K562 (cell line): ENCODE measurements around the gene ABHD4. TPM values are rescaled to one million over a fixed set of nuclear protein-coding genes. Genes with fewer than 3 reads are reported as not detected.
A peak's percentile ranks its signal among the peaks of the same experiment; 100 is the strongest.

ENCODE experiments used
- ATF7 ChIP-seq: fragments of 450-650 bp; IDR thresholded peaks from 2 replicates; pipeline ENCODE4 v1.7.1; 2014; ENCODE audit warnings: mild to moderate bottlenecking, moderate library complexity
- CBFA2T2 ChIP-seq: fragments of 450-650 bp; conservative IDR thresholded peaks from 2 replicates; pipeline ENCODE4 v1.6.1; 2017; ENCODE audit warnings: mild to moderate bottlenecking
- CC2D1A ChIP-seq: fragments of 450-650 bp; IDR thresholded peaks from 2 replicates; pipeline ENCODE4 v1.6.1; 2017; ENCODE audit warnings: mild to moderate bottlenecking
- FOSL1 ChIP-seq: fragments of 200-800 bp; sonication (Bioruptor generic); conservative IDR thresholded peaks from 2 replicates; pipeline ENCODE4 v1.6.1; 2016; ENCODE audit warnings: missing genetic modification characterization, missing compliant biosample characterization
- FOXA1 ChIP-seq: fragments of 450-650 bp; IDR thresholded peaks from 2 replicates; pipeline ENCODE4 v1.6.1; 2016; ENCODE audit warnings: mild to moderate bottlenecking, borderline replicate concordance
- GATA2 ChIP-seq: sonication (generic); formaldehyde crosslinking; IDR thresholded peaks from 2 replicates; pipeline ENCODE4 v1.4.0; 2020; ENCODE audit warnings: mild to moderate bottlenecking, missing genetic modification reagents
- JUN ChIP-seq, 2 experiments: sonication (generic) in 1 of 2; formaldehyde crosslinking in 1 of 2; IDR thresholded peaks; 2 replicates each; pipeline versions ENCODE4 v1.6.1 to v1.8.0; 2012 to 2022; ENCODE audit warnings: borderline replicate concordance in 2 of 2, mild to moderate bottlenecking in 2 of 2, improper control_type of control experiment in 1 of 2, low read depth in 1 of 2, low read length in 1 of 2, missing genetic modification reagents in 1 of 2
- KLF10 ChIP-seq: fragments of 250-450 bp; sonication (Bioruptor Pico); IDR thresholded peaks from 2 replicates; pipeline ENCODE4 v1.6.1; 2021; ENCODE audit warnings: matching md5 sums
- KLF6 ChIP-seq: fragments of 250-450 bp; sonication (Bioruptor Pico); IDR thresholded peaks from 2 replicates; pipeline ENCODE4 v1.4.0; 2020; ENCODE audit warnings: mild to moderate bottlenecking, moderate library complexity, borderline replicate concordance
- PHF20 ChIP-seq: fragments of 450-650 bp; IDR thresholded peaks from 2 replicates; pipeline ENCODE4 v1.6.1; 2018; ENCODE audit not compliant: partially characterized antibody
- SAFB ChIP-seq: fragments of 200-400 bp; formaldehyde crosslinking; IDR thresholded peaks from 2 replicates; pipeline ENCODE4 v1.6.1; 2017; ENCODE audit warnings: low read depth, low read length, borderline replicate concordance
- SP2 ChIP-seq: IDR thresholded peaks from 2 replicates; pipeline ENCODE4 v1.6.1; 2011; ENCODE audit warnings: mild to moderate bottlenecking, low read depth, low read length, moderate library complexity; ENCODE audit not compliant: poor library complexity, severe bottlenecking; ENCODE audit errors: extremely low read depth
- TBP ChIP-seq: optimal IDR thresholded peaks from 2 replicates; pipeline ENCODE3; 2011; ENCODE audit warnings: low read depth, low read length, improper control_type of control experiment
- ZBTB8A ChIP-seq: fragments of 450-650 bp; IDR thresholded peaks from 2 replicates; pipeline ENCODE4 v1.6.1; 2018; ENCODE audit warnings: mild to moderate bottlenecking, moderate library complexity; ENCODE audit not compliant: partially characterized antibody
- ZKSCAN3 ChIP-seq: fragments of 250-450 bp; sonication (Bioruptor Pico); IDR thresholded peaks from 2 replicates; pipeline ENCODE4 v1.4.0; 2020
- ZNF232 ChIP-seq: sonication (generic); formaldehyde crosslinking; IDR thresholded peaks from 2 replicates; pipeline ENCODE4 v1.8.0; 2022; ENCODE audit warnings: mild to moderate bottlenecking, missing genetic modification reagents
- ZNF707 ChIP-seq: fragments of 250-450 bp; sonication (Bioruptor Pico); conservative IDR thresholded peaks from 2 replicates; pipeline ENCODE4 v1.8.0; 2022; ENCODE audit warnings: inconsistent platforms, mild to moderate bottlenecking, moderate library complexity
- polyA plus RNA-seq, 8 experiments: library from polyadenylated mRNA; depleted of rRNA in 4 of 8; stranded (reverse) in 5 of 8; unstranded in 3 of 8; fragments of >200 nt; fragmentation: Nextera tagmentation in 2 of 8; fragmentation: Illumina TruSeq in 1 of 8; extraction: Ambion mirVana in 2 of 8; extraction: Trizol in 1 of 8; gene quantifications; 2 replicates each; pipeline versions ENCODE4 v1.2.1 to v1.2.3, GENCODE V29; 2011 to 2014; ENCODE audit warnings: inconsistent platforms in 1 of 8, missing spikeins in 1 of 8
- total RNA-seq, 7 experiments: library from RNA; depleted of rRNA in 6 of 7; stranded (reverse); fragments of >200 nt in 6 of 7; fragmentation: Illumina TruSeq in 2 of 7; extraction: Trizol in 2 of 7; gene quantifications; 2 replicates each; pipeline versions ENCODE4 v1.2.1 to v1.2.3, GENCODE V29; 2011 to 2021; ENCODE audit warnings: low replicate concordance in 1 of 7
- TF ChIP-seq, protein P1 (sequence below), 2 experiments: IDR thresholded peaks; 2 replicates each; pipeline ENCODE4 v1.6.1; 2012; ENCODE audit warnings: improper control_type of control experiment in 2 of 2, low read depth in 2 of 2, low read length in 2 of 2, borderline replicate concordance in 1 of 2
- TF ChIP-seq, protein P2 (sequence below): sonication (generic); IDR thresholded peaks from 2 replicates; pipeline ENCODE4 v1.6.1; 2016
- TF ChIP-seq, protein P3 (sequence below): sonication (generic); formaldehyde crosslinking; IDR thresholded peaks from 2 replicates; pipeline ENCODE4 v1.8.0; 2022; ENCODE audit warnings: missing genetic modification reagents, mild to moderate bottlenecking, borderline replicate concordance
- TF ChIP-seq, protein P4 (sequence below): fragments of 450-650 bp; IDR thresholded peaks from 2 replicates; pipeline ENCODE4 v1.6.1; 2016

The ABHD4 gene
- total and polyA plus RNA-seq, 9 of the 15 experiments (the other 6 are each of a cell fraction or from before 2014, with no cell fraction given) = 3.6 to 12.0 (median 7.2) TPM

DNA sequence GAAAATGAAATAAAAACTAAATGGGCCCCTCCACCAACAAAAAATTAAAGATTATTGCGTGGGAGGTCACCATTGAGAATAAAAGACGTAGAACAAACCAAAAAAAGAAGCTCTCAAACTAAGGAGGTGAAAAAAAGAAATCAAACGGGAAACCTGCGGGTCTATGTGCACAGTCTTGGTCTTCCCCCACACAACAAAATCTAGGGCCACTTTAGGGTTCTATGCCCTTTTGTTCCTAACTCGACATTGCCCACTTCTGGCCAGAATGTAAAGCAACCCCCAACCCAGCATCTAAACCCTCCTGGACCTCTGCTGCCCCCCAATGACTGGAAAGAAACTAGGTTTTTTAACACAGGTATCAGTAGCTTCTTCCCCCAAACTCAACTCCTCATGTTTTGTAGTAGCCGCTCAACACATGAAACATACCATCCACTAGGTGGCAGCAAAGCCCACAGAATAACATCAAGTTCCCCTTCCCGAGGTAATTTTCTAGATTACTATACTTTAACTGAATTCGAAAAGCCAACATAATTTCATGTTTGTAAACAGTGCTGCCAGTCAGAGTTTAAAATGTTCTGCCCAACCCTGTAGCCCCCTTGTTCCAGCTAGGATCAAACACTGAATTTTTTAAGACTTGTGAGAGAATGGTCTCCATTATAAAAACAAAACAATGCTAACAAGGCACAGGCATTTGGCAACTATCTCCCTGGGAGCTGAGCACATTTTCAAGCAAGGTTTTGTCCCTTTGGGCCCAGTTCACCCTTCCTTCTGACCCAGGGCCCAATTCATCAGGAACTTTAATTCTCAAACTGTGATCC is 27.8 kb upstream of the ABHD4 start (continued):
- TF ChIP-seq, protein P1, sequence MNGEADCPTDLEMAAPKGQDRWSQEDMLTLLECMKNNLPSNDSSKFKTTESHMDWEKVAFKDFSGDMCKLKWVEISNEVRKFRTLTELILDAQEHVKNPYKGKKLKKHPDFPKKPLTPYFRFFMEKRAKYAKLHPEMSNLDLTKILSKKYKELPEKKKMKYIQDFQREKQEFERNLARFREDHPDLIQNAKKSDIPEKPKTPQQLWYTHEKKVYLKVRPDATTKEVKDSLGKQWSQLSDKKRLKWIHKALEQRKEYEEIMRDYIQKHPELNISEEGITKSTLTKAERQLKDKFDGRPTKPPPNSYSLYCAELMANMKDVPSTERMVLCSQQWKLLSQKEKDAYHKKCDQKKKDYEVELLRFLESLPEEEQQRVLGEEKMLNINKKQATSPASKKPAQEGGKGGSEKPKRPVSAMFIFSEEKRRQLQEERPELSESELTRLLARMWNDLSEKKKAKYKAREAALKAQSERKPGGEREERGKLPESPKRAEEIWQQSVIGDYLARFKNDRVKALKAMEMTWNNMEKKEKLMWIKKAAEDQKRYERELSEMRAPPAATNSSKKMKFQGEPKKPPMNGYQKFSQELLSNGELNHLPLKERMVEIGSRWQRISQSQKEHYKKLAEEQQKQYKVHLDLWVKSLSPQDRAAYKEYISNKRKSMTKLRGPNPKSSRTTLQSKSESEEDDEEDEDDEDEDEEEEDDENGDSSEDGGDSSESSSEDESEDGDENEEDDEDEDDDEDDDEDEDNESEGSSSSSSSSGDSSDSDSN (IDR thresholded peaks at IDR 0.05; ENCODE audit: borderline replicate concordance in 1 of 2, low read depth in 2 of 2, low read length in 2 of 2) = no peak
- TF ChIP-seq FOSL1 (tag) = no peak
- no peak for TF ChIP-seq KLF6 (CRISPR knock-in tag)
- no peak for TF ChIP-seq ZNF707 (CRISPR knock-in tag)
- no peak for TF ChIP-seq ZKSCAN3
- TF ChIP-seq, protein P2, sequence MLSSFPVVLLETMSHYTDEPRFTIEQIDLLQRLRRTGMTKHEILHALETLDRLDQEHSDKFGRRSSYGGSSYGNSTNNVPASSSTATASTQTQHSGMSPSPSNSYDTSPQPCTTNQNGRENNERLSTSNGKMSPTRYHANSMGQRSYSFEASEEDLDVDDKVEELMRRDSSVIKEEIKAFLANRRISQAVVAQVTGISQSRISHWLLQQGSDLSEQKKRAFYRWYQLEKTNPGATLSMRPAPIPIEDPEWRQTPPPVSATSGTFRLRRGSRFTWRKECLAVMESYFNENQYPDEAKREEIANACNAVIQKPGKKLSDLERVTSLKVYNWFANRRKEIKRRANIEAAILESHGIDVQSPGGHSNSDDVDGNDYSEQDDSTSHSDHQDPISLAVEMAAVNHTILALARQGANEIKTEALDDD = no peak
- no peak for TF ChIP-seq SP2
- TF ChIP-seq FOXA1 = no peak
- no peak for TF ChIP-seq GATA2
- TF ChIP-seq KLF10 (CRISPR knock-in tag) = no peak
- TF ChIP-seq, protein P3, sequence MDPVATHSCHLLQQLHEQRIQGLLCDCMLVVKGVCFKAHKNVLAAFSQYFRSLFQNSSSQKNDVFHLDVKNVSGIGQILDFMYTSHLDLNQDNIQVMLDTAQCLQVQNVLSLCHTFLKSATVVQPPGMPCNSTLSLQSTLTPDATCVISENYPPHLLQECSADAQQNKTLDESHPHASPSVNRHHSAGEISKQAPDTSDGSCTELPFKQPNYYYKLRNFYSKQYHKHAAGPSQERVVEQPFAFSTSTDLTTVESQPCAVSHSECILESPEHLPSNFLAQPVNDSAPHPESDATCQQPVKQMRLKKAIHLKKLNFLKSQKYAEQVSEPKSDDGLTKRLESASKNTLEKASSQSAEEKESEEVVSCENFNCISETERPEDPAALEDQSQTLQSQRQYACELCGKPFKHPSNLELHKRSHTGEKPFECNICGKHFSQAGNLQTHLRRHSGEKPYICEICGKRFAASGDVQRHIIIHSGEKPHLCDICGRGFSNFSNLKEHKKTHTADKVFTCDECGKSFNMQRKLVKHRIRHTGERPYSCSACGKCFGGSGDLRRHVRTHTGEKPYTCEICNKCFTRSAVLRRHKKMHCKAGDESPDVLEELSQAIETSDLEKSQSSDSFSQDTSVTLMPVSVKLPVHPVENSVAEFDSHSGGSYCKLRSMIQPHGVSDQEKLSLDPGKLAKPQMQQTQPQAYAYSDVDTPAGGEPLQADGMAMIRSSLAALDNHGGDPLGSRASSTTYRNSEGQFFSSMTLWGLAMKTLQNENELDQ (CRISPR knock-in tag) = no peak
- TF ChIP-seq PHF20 = no peak
- TF ChIP-seq ATF7 = peak; percentile 20; the same call in 1 of the 2 replicates
- TF ChIP-seq ZNF232 = no peak
- TF ChIP-seq, protein P4, sequence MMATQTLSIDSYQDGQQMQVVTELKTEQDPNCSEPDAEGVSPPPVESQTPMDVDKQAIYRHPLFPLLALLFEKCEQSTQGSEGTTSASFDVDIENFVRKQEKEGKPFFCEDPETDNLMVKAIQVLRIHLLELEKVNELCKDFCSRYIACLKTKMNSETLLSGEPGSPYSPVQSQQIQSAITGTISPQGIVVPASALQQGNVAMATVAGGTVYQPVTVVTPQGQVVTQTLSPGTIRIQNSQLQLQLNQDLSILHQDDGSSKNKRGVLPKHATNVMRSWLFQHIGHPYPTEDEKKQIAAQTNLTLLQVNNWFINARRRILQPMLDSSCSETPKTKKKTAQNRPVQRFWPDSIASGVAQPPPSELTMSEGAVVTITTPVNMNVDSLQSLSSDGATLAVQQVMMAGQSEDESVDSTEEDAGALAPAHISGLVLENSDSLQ = no peak
- TF ChIP-seq SAFB = no peak
- 0 out of 2 replicates have a peak, but pooled peaks have one; percentile 29 for TF ChIP-seq CC2D1A
- no peak for TF ChIP-seq CBFA2T2
- TF ChIP-seq ZBTB8A = no peak
- no peak for TF ChIP-seq TBP
- TF ChIP-seq JUN (IDR thresholded peaks at IDR 0.05; ENCODE audit: borderline replicate concordance, low read depth, low read length) = no peak
- TF ChIP-seq JUN (CRISPR knock-in tag; IDR thresholded peaks at IDR 0.05; ENCODE audit: borderline replicate concordance) = no peak
